ENCODE measurements around the gene MLC1. TPM values are rescaled to one million over a fixed set of nuclear protein-coding genes. Genes with fewer than 3 reads are reported as not detected.

MLC1 gene
- total and polyA plus RNA-seq, 2 donors (not counting 1 experiment from before 2014, with no cell fraction given): 0.34 TPM; not detected in 1

GRCh38 chr22:50092342-50092741 is 7.1 kb upstream of the MLC1 start:
- Mint-ChIP-seq H3K27me3 (peaks cover 23% of the 10 kb centered on the region), H3K4me3 (no peak overlapping the region), H3K9me3 (ENCODE audit: insufficient read depth) (no peaks in the 10 kb centered on the region), H3K4me1 (no peaks in the 10 kb centered on the region), H3K27ac (no peak overlapping the region)
- Histone ChIP-seq H3K79me2 (ENCODE audit: control insufficient read depth, insufficient read depth, low read length) (no peaks in the 10 kb centered on the region), H3K4me3 (ENCODE audit: control extremely low read depth in 1 of 5, extremely low read depth in 1 of 5, insufficient read depth in 1 of 5, low read depth in 2 of 5, low read length in 4 of 5) (no peak overlapping the region), H3K9ac (ENCODE audit: low read length) (no peak overlapping the region), H3K27ac (ENCODE audit: low read length in 2 of 2) (no peak overlapping the region), H3K36me3 (replicated peaks in 1 of 2; ENCODE audit: control extremely low read depth in 1 of 2, control insufficient read depth in 1 of 2, extremely low read depth in 1 of 2, insufficient read depth in 2 of 2, low read length in 1 of 2) (no peaks in the 10 kb centered on the region), H3K4me2 (replicated peaks; ENCODE audit: low read depth, low read length, poor library complexity, severe bottlenecking) (no peak overlapping the region), H3K27me3 (replicated peaks in 1 of 4; ENCODE audit: control extremely low read depth in 1 of 4, control insufficient read depth in 3 of 4, insufficient read depth in 4 of 4, low read length in 3 of 4) (peaks cover 0 to 13% (median 0%) of the 10 kb centered on the region in 4 experiments), H3K4me1 (ENCODE audit: control insufficient read depth in 2 of 2, insufficient read depth in 2 of 2, low read length in 2 of 2) (no peaks in the 10 kb centered on the region), H4K20me1 (ENCODE audit: control insufficient read depth, insufficient read depth, low read length, poor library complexity, severe bottlenecking) (no peaks in the 10 kb centered on the region), H3K9me3 (ENCODE audit: control extremely low read depth in 1 of 3, control insufficient read depth in 2 of 3, insufficient read depth in 1 of 3, low read length in 2 of 3) (peaks cover 0 to 22% (median 6%) of the 10 kb centered on the region in 3 donors), H2AFZ (ENCODE audit: insufficient read depth, low read depth, low read length, poor library complexity, severe bottlenecking) (no peak overlapping the region)
- ATAC-seq (ENCODE audit: low read depth) (no peak), DNase-seq (no peak)
- ChIA-PET POLR2A (no interaction called here), CTCF (no interaction called here)
- TF ChIP-seq EZH2 (IDR thresholded peaks at IDR 0.05; ENCODE audit: borderline replicate concordance, insufficient read depth, low read depth, low read length, poor library complexity, severe bottlenecking): no peak
- TF ChIP-seq, protein P1, sequence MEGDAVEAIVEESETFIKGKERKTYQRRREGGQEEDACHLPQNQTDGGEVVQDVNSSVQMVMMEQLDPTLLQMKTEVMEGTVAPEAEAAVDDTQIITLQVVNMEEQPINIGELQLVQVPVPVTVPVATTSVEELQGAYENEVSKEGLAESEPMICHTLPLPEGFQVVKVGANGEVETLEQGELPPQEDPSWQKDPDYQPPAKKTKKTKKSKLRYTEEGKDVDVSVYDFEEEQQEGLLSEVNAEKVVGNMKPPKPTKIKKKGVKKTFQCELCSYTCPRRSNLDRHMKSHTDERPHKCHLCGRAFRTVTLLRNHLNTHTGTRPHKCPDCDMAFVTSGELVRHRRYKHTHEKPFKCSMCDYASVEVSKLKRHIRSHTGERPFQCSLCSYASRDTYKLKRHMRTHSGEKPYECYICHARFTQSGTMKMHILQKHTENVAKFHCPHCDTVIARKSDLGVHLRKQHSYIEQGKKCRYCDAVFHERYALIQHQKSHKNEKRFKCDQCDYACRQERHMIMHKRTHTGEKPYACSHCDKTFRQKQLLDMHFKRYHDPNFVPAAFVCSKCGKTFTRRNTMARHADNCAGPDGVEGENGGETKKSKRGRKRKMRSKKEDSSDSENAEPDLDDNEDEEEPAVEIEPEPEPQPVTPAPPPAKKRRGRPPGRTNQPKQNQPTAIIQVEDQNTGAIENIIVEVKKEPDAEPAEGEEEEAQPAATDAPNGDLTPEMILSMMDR (IDR thresholded peaks at IDR 0.05): no peak
- 89% methylated on average over 5 of the region's 5 CpGs for WGBS (ENCODE audit: insufficient coverage)
- intact Hi-C loops (cut with micrococcal nuclease): no loop called here

- no peak overlapping the region for H3K4me3 Mint-ChIP-seq
- H3K4me2 ChIP-seq (replicated peaks; ENCODE audit: low read depth, low read length, poor library complexity, severe bottlenecking): no peak overlapping the region
- H3K27me3 ChIP-seq (replicated peaks in 1 of 4; ENCODE audit: control extremely low read depth in 1 of 4, control insufficient read depth in 3 of 4, insufficient read depth in 4 of 4, low read length in 3 of 4): peaks cover 0 to 21% (median 0%) of the 10 kb centered on the region in 4 experiments
- no peak overlapping the region for H3K27ac Mint-ChIP-seq
- H3K27ac ChIP-seq (ENCODE audit: low read length in 2 of 2): no peak overlapping the region
- POLR2A ChIA-PET: no interaction called here
- no peaks in the 10 kb centered on the region for H3K4me1 ChIP-seq (ENCODE audit: control insufficient read depth in 2 of 2, insufficient read depth in 2 of 2, low read length in 2 of 2)
- ATAC-seq (ENCODE audit: low read depth): no peak
- no peak overlapping the region for H3K9ac ChIP-seq (ENCODE audit: low read length)
- H3K4me1 Mint-ChIP-seq: peaks cover 3% of the 10 kb centered on the region
- H3K4me3 ChIP-seq (ENCODE audit: control extremely low read depth in 1 of 5, extremely low read depth in 1 of 5, insufficient read depth in 1 of 5, low read depth in 2 of 5, low read length in 4 of 5): no peak overlapping the region
- H2AFZ ChIP-seq (ENCODE audit: insufficient read depth, low read depth, low read length, poor library complexity, severe bottlenecking): no peak overlapping the region
- H3K27me3 Mint-ChIP-seq: peaks cover 17% of the 10 kb centered on the region
- H3K9me3 ChIP-seq (ENCODE audit: control extremely low read depth in 1 of 3, control insufficient read depth in 2 of 3, insufficient read depth in 1 of 3, low read length in 2 of 3): peaks cover 0 to 28% (median 15%) of the 10 kb centered on the region in 3 donors
- TF ChIP-seq, protein P1 (IDR thresholded peaks at IDR 0.05): no peak
- intact Hi-C loops (cut with micrococcal nuclease): no loop called here
- no peaks in the 10 kb centered on the region for H3K36me3 ChIP-seq (replicated peaks in 1 of 2; ENCODE audit: control extremely low read depth in 1 of 2, control insufficient read depth in 1 of 2, extremely low read depth in 1 of 2, insufficient read depth in 2 of 2, low read length in 1 of 2)
- CTCF ChIA-PET: no interaction called here
- DNase-seq: no peak
- H3K79me2 ChIP-seq (ENCODE audit: control insufficient read depth, insufficient read depth, low read length): no peaks in the 10 kb centered on the region
- WGBS (ENCODE audit: insufficient coverage): 94% methylated on average over 29 of the region's 29 CpGs
- peaks cover 3% of the 10 kb centered on the region for H3K9me3 Mint-ChIP-seq (ENCODE audit: insufficient read depth)
- H4K20me1 ChIP-seq (ENCODE audit: control insufficient read depth, insufficient read depth, low read length, poor library complexity, severe bottlenecking): no peaks in the 10 kb centered on the region
Measured at GRCh38 chr22:50091092-50091768, 6.0 kb upstream of the MLC1 start.
